Stimulated activated CD8-positive, alpha-beta memory T cell treated with anti-CD3 and anti-CD28 coated beads, Interleukin-4, amount 100 ng/mL, for 24 hours (primary cell): ENCODE data around the gene MRPL28.
"Not testable (repeated sequence)": the region's sequence is repeated elsewhere in the genome, so short reads cannot be mapped to it uniquely, and the experiment has no call there.

ENCODE experiments used
- DNase-seq: peaks from one replicate; pipeline ENCODE4 v3.0.0-alpha.2; 2020; ENCODE audit warnings: low read depth

Gene MRPL28

DNA sequence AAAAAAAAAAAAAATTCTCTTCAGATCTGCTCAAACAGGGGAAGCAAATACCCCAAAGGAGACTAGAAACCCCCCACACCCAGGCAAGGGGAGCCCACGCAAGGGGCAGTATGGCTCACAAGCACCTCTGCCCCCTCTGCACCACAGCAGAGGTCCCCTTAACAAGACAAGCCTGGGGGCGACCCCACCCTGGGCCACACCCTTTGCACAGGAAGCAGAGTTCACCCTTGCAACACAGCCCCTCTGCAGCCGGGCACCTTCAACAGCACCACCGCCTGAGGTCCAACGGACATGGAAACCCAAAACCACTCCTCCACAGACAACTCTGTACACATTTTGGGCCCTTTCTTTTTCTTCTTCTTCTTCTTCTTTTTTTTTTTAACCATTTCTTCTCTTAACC, 30.7 kb downstream of the MRPL28 start:
- DNase-seq: no peak

DNA sequence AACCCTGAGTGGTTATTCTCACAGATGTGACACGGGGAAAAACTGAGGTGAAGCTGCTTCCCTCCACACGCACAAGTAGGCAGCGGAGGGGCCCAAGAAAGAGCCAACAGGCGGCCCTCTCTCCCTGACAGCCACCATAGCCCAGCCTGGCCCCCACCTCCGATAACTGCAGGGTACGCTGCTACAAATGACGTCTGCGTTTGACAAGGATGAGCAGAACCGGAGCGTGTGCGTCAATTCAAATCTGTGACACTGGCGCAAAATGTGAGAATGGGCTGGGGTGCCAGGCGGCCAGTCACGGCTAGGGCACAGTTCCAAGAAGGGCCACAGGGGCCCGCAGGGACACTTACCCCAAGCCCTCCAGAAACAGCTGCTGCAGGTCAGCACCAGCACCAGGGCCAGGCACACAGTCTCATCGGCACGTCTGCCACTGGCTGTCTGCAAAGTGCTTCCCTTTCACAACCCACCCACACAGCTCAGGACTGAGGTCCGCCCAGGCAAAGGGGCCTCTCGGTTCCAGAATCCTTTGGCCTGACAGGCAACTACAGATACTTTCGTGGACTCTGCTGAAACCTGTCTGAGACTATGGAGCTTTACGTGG, 32.3 kb downstream of the MRPL28 start:
- DNase-seq: no peak

DNA sequence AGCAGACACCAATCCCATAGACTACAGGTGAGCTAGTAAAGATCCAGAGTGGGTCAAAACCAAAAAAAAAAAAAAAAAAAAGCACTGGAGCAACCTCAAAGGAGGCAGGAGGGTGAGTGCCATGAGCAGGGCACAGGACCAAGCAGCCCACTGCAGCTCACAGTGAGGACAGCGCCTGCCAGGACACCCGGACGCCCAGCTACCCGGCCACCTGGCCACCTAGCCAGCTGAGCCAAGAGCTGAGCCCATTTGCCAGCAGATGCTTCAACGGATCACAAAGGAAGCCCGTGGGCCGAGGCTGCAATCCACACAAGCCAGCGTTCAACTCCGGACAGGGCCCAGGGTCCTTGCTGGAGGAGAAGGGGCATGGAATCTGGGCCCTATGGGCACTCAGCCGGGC, 32.9 kb downstream of the MRPL28 start:
- DNase-seq: no peak

DNA sequence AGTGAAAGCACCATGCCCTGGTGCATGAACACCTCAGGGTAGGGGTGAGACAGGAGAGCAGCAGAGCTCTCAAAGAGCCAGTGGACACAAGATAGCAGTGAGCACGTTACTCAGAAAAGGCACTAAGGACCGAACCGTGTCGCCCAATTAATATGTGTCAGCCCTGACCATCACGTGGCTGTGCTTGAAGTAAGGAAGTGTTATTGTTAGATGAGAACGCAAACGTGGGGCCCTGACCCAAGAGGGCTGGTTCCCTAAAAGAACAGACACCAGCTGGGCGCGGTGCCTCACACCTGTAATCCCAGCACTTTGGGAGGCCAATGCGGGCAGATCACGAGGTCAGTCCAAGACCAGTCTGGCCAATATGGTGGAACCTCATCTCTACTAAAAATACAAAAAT, 34.1 kb downstream of the MRPL28 start:
- no peak for DNase-seq

DNA sequence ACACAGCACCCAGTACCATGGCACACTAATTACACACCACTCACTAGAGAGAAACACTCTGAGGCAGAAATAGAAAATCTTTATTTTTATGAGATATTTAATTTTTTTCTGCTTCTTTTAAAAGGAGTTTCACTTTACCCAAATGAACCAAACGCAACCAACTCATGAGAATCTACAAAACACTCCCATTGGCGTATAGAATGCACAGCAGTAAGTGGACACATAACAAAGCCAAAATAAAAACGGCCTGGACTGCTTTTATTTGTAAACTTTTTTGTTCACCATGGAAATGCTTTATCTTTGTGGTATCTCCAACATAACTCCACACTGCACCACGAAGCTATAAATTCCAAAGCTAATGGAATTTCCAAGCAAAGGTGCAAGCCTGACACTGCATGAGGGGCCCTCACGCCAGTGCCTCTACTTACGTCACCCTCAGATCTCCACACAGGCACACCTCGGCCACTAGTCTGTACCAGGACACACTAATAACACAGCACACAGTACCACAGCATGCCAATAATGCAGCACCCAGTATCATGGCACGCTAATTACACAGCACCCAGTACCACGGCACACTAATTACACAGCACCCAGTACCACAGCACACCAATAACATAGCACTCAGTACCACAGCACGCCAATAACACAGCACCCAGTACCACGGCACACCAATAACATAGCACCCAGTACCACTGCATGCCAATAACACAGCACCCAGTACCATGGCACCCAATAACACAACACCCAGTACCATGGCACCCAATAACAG, 35.3 kb downstream of the MRPL28 start:
- not testable (repeated sequence) for DNase-seq

DNA sequence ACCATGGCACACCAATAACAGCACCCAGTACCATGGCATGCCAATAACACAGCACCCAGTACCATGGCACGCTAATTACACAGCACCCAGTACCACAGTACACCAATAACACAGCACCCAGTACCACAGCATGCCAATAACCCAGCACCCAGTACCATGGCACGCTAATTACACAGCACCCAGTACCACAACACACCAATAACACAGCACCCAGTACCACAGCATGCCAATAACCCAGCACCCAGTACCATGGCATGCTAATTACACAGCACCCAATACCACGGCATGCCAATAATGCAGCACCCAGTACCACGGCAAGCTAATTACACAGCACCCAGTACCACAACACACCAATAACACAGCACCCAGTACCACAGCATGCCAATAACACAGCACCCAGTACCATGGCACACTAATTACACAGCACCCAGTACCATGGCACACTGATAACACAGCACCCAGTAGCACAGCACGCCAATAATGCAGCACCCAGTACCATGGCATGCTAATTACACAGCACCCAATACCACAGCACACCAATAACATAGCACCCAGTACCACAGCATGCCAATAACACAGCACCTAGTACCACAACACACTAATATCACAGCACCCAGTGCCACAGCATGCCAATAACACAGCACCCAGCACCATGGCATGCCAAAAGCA, 36.0 kb downstream of the MRPL28 start:
- not testable (repeated sequence) for DNase-seq

DNA sequence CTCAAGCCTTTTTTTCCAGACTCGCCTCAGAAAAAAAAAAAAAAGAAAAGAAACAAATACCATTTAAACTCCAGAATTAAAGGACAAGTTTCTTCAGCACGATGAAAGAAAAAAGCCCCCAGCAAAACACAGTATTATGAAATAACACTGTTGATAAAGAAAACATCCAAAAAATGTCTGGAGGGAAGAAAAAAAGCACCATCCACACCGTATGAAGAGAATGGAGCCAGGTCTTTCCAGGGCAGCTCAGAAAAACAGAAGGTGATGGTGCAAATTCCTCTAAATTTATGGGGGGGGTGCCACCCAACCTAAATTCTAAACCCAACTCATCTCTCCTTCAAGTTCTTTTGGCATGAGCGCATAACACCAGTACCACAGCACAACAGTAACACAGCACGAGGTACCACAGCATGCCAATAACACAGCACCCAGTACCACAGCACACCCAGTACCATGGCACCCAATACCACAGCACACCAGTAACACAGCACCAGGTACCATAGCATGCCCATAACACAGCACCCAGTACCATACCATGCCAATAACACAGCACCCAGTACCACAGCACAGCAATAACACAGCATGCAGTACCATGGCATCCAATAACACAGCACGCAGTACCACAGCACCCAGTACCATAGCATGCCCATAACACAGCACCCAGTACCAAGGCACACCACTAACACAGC, 36.8 kb downstream of the MRPL28 start:
- DNase-seq: no peak

DNA sequence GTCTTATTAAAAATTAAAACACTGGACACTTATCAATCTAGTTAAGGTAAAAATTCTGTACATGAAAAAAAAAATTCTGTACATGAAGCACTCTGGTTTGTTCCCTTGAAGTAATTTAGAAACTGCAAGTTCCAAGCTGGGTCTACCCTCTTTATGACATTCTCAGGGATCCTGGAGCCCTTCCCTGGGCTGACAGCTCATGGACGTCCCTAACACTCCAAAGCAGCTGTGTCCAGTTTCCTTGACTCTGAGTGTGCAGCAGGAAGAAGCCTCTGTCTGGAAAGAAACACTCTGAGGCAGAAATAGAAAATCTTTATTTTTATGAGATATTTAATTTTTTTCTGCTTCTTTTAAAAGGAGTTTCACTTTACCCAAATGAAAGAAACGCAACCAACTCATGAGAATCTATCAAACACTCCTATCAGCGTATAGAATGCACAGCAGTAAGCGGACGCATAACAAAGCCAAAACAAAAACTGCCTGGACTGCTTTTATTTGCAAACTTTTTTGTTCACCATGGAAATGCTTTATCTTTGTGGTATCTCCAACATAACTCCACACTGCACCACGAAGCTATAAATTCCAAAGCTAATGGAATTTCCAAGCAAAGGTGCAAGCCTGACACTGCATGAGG, 39.0 kb downstream of the MRPL28 start:
- not testable (repeated sequence) for DNase-seq

DNA sequence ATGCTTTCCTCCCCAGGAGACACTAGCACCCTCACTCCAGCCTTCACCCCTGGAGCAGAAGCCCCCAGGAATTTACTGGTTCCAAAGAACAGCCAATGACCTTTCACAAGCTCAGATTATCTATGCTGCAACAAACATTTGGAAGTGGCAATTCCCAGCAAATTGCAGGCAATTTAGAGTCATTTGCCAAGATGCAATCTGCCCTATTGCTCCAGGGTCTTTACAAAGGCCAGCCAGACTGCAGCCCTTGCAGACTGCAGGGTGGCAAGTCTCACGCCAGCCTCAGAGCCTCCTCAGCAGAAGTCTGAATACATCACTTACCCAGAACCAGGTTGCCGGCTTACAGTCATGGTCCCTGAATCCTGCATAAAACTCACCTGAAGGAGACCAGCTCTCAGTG, 39.6 kb downstream of the MRPL28 start:
- no peak for DNase-seq

DNA sequence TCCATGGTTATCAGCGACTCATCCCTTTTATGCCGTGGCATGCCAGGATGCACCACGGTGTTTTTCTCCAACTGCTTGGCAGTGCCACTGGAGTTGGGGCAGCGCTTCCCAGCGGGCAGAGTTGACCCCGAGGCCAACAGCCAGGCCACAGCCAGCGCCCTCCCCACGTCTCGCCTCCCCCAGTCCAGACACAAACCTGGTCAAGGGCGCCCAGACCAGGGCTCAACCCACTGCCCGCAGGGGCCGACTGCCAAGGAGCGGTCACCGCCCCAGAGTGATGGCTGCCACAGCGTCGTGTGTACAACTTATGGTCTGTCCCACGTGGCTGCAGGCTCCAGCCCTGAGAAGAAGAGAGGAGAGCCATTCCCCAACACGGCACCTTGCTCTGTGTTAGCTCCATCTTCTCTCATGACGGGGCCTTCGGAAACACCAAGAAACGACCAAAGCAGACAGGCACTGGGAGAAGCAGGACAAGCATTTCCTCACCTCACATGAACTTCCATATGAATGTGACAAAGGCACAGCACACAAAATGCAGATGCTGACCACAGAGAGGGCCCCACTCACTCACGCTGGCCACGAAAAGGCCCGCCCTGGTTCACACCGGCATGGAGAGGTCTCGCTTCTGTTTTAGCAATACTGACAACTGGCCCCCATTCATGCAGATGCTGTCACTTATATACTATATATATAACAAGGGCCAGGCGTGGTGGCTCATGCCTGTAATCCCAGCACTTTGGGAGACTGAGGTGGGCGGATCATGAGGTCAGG, 44.8 kb downstream of the MRPL28 start:
- no peak for DNase-seq

DNA sequence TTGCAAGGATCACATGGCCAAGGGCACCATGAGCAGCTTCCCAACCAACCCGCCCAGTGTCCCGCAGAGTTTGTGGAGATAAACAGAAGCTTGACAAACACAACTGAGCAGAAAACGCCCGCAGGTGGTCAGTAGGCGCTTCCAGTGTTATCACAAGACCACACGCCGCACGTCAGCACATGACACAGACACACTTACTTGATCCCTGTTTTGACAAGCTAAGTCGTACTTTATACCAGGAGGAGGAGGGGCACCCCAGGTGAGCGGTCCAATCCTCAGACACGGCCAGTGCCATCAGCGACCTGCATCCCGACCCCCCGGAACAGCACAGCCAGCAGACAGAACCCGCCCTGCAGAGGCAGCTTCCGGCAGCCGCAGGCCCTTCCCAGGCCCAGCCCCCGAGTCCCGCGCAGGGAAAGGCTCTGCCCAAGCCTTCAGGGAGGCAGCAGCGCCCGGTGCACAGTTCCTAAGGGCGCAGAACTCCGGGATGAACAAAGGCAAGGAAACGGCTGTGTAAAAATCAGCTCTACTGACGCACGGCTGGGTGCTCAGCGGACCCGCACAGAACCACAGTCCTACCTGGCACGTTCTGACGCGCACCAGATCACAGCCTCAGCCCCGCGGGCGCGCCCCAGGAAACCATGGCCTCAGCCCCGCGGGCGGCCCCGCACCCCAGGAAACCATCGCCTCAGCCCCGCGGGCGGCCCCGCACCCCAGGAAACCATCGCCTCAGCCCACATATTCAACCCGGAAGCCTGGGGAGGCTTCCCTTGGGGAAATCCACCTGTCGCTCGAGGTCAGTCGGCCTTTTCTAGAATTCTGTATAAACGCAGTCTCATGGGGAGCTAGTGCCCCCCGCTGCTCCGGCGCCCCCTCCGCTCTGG, 45.6 kb downstream of the MRPL28 start:
- peak; percentile 51 for DNase-seq

DNA sequence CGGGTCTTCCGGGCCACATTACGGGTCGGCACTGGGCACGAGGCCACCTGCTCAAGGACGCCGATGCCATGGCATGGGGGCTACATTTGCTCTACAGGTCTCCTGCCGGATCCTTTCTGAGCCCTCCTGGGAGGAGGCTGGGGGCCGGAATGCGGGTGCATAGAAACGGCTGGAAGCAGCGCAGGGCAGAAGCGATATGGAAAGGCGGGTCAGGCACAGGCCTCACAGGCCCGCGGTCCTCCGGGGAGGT, 46.2 kb downstream of the MRPL28 start:
- no peak for DNase-seq

DNA sequence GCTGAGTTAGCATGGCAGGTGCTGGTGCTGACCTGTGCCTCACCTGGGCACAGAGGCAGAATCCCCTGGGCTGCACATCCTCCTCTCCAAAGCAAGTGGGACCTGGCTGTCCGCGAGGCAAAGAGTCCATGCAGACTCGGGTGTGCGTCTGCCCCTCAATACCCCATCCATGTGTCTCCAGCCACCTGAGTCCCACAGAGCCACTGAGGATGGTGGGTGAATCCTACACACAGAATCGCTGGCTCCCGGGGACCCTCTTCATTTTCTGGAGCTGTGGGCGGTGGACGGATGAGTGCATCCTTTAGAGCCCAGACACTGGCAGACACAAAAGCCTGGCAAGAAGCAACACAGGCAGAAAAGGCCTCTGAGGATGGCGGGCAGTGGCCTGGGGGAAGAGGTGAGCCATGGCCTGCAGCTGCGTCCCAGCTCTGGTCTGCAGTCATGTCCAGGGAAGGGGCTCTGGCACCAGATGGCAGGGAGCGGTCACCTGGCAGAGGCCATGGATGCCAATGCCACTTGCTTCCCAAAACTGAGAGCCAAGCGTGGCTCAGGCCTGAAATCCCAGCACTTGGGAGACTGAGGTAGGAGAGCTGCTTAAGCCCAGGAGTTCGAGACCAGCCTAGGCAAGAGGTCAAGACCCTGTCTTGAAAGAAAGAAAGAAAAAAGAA, 47.7 kb downstream of the MRPL28 start:
- no peak for DNase-seq

DNA sequence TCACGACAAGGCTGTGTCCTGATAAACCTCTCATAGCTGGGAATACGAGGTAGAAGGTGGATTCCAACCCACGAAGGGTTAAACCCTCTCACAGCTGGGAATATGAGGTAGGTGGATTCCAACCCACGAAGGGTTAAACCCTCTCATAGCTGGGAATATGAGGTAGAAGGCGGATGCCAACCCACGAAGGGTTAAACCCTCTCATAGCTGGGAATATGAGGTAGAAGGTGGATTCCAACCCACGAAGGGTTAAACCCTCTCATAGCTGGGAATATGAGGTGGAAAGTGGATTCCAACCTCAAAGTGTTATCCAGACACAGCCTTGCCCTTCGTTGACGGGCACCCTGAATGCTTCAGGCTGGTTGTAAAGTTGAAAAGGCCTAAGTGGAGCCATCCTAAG, 48.8 kb downstream of the MRPL28 start:
- DNase-seq: no peak

DNA sequence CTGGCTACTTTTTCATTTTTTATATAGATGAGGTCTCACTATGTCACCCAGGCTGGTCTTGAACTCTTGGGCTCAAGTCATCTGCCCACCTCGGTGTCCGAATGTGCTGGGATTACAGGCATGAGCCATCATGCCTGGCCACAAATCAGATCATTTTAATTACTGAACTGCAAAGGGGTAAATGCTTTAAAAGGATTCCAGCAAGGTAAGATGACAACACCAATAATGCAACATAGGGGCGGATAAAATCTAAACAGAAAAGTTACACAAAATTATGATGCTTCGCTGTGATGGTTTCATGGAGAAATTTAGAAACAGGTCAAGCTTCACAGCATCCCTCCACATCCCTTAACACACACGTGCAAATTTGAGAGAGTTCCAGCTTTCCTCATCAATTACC, 50.1 kb downstream of the MRPL28 start:
- no peak for DNase-seq

DNA sequence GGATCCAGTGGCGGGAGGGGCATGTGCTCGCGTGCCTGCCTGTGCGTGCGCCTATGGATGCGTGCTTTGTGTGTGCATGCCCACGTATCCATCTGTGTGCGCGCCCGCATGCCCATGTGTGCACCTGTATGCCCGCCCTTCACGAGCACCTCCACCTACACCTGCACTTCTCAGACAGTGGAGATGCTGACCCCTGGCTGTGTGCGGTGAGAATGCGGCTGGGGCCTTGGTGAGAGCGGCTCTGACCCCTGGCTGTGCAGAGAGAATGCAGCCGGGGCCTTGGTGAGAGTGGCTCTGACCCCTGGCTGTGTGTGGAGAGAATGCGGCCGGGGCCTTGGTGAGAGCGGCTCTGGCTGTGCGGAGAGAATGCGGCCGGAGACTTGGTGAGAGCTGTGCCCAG, 51.7 kb downstream of the MRPL28 start:
- no peak for DNase-seq

DNA sequence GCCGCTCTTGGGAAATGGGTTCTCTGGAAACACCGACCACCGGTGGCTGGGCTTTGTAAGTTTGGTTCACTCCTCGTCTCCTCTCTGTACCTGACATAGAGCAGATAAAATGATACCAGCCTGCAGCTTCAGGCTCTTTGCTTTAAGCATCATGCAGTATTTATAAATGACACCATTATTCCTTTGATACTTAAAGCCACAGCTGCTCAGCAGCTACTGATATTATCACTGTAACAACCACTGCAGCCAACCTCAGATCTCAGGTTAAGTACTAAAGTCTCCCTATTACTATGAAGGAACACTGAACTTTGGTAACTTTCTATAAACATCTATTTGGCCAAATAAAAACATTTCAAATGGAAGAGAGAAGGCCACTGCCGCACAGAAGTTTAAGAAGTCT, 52.8 kb downstream of the MRPL28 start:
- DNase-seq: no peak
